ENCODE measurements around the gene NALF2. TPM values are rescaled to one million over a fixed set of nuclear protein-coding genes. Genes with fewer than 3 reads are reported as not detected.

NALF2 gene
- total RNA-seq, 3 donors from 2014 or later: 0.33 to 0.59 TPM; not detected in 1

- intact Hi-C loops (cut with DNase I; ENCODE audit: low total_unique reads): no loop called here
- H3K27me3 ChIP-seq: peaks cover 0 to 69% of the 10 kb centered on the region in 2 donors
- TF ChIP-seq POLR2A (IDR thresholded peaks at IDR 0.05) (no peak), POLR2AphosphoS5 (IDR thresholded peaks at IDR 0.05) (no peak), CTCF (IDR thresholded peaks at IDR 0.05) (no peak)
- H3K4me1 ChIP-seq: peaks cover 0 to 3% of the 10 kb centered on the region in 2 donors
- H3K27ac ChIP-seq: no peak overlapping the region
- no peaks in the 10 kb centered on the region for H3K36me3 ChIP-seq
- H3K9me3 ChIP-seq: peaks cover 0 to 5% of the 10 kb centered on the region in 2 donors
- no peak for DNase-seq (ENCODE audit: low spot score in 2 of 2)
- no peak overlapping the region for H3K4me3 ChIP-seq
These were observed 4.5 kb downstream of the NALF2 start for GRCh38 chrX:69508610-69509009.

DNA sequence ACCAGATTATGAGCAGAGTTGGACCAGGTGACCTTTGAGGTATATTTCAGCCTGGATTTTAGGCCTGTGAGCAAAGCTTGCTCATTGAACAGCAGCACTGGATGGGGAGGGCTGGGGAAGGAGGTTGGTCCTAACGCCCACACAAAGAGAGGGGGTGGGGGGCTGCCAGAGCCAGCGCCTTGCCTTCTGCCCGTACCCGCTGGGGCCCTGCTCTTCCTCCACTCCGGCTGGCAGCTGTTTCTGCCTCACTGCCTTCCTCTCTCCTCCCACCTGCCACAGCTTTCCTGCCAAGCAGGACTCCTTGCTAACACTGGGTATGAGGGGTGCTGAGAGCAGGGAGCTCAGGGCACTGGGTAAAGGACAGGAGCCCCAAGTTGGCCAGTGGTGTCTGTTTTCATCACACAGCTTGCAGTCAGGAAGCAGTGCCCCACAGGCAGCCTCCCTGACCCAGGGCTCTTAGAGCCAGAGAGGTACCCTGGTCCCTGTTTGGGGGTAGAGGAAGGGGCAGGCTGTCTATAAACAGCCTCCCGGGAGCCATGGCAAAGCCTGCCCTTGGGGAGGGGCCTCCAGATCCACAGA, 6.1 kb downstream of the NALF2 start:
- intact Hi-C loops (cut with DNase I; ENCODE audit: low total_unique reads): loop anchor here (5.0 kb wide), 1 partner anchor 38 kb away; no protein-coding TSS in a partner anchor
- no peak overlapping the region for H3K4me3 ChIP-seq
- DNase-seq (ENCODE audit: low spot score in 2 of 2): no peak
- no peak overlapping the region for H3K27ac ChIP-seq
- peaks cover 0 to 3% of the 10 kb centered on the region in 2 donors for H3K4me1 ChIP-seq
- H3K27me3 ChIP-seq: peaks cover 0 to 78% of the 10 kb centered on the region in 2 donors
- TF ChIP-seq POLR2AphosphoS5 (IDR thresholded peaks at IDR 0.05): no peak
- TF ChIP-seq POLR2A (IDR thresholded peaks at IDR 0.05): no peak
- TF ChIP-seq CTCF (IDR thresholded peaks at IDR 0.05): no peak
- H3K9me3 ChIP-seq: no peaks in the 10 kb centered on the region
- no peaks in the 10 kb centered on the region for H3K36me3 ChIP-seq

- DNase-seq (ENCODE audit: low spot score in 2 of 2): no peak
- H3K36me3 ChIP-seq: no peaks in the 10 kb centered on the region
- intact Hi-C loops (cut with DNase I; ENCODE audit: low total_unique reads): loop anchor here (5.0 kb wide), 1 partner anchor 39 kb away; no protein-coding TSS in a partner anchor
- no peak overlapping the region for H3K4me3 ChIP-seq
- no peaks in the 10 kb centered on the region for H3K9me3 ChIP-seq
- no peak overlapping the region for H3K27ac ChIP-seq
- TF ChIP-seq CTCF (IDR thresholded peaks at IDR 0.05): no peak
- peaks cover 0 to 75% of the 10 kb centered on the region in 2 donors for H3K27me3 ChIP-seq
- no peaks in the 10 kb centered on the region for H3K4me1 ChIP-seq
These were observed 6.9 kb downstream of the NALF2 start for GRCh38 chrX:69510914-69511513.

- Histone ChIP-seq H3K27ac (no peak overlapping the region), H3K4me3 (no peak overlapping the region), H3K4me1 (no peaks in the 10 kb centered on the region), H3K27me3 (peaks cover 0 to 74% of the 10 kb centered on the region in 2 donors), H3K36me3 (no peaks in the 10 kb centered on the region), H3K9me3 (no peaks in the 10 kb centered on the region)
- TF ChIP-seq CTCF (IDR thresholded peaks at IDR 0.05): no peak
- no peak for TF ChIP-seq POLR2A (IDR thresholded peaks at IDR 0.05)
- no peak for TF ChIP-seq POLR2AphosphoS5 (IDR thresholded peaks at IDR 0.05)
- intact Hi-C loops (cut with DNase I; ENCODE audit: low total_unique reads): no loop called here
- DNase-seq (ENCODE audit: low spot score in 2 of 2): no peak
These were observed 17.9 kb downstream of the NALF2 start for GRCh38 chrX:69522052-69522451.

- no peak overlapping the region for H3K4me3 ChIP-seq
- intact Hi-C loops (cut with DNase I; ENCODE audit: low total_unique reads): no loop called here
These were observed 19.2 kb downstream of the NALF2 start for GRCh38 chrX:69523314-69523713.

More at GRCh38 chrX:69523314-69523713, 19.2 kb downstream of the NALF2 start:
- H3K4me1 ChIP-seq: no peaks in the 10 kb centered on the region
- DNase-seq (ENCODE audit: low spot score in 2 of 2): no peak
- no peaks in the 10 kb centered on the region for H3K9me3 ChIP-seq
- no peak overlapping the region for H3K27ac ChIP-seq
- no peaks in the 10 kb centered on the region for H3K36me3 ChIP-seq
- no peak for TF ChIP-seq POLR2AphosphoS5 (IDR thresholded peaks at IDR 0.05)
- no peak for TF ChIP-seq POLR2A (IDR thresholded peaks at IDR 0.05)
- no peak for TF ChIP-seq CTCF (IDR thresholded peaks at IDR 0.05)
- H3K27me3 ChIP-seq: peaks cover 0 to 80% of the 10 kb centered on the region in 2 donors
